ENCODE results near the gene LIMS1. TPM values are rescaled to one million over a fixed set of nuclear protein-coding genes. Genes with fewer than 3 reads are reported as not detected.
"Not testable (repeated sequence)": the region's sequence is repeated elsewhere in the genome, so short reads cannot be mapped to it uniquely, and the experiment has no call there.

LIMS1 gene
- total and polyA plus RNA-seq, 2 experiments from 2014 or later: 28.6 to 36.9 TPM

DNA sequence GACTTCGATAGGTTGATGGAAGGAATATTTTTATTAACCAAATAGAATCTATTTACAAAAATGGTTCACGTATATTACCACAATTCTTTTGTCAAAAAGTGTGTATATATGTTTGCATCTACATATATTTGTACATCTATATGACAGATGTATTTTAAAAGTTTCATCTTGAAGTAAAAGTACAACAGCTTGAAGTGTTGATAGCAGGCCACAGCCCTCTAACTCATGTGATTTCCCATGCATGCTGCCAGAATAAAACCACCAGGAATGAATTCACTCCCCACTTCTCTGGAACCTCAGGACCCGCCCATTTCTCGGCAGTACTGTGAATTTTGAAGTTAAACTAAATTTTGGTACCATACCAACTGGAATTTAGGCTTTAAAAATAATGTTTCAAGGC lies 26.6 kb upstream of the LIMS1 start:
- H3K27me3 Mint-ChIP-seq (ENCODE audit: insufficient read depth, low read depth, poor library complexity); H3K4me1 ChIP-seq (ENCODE audit: insufficient read depth); H3K27me3 ChIP-seq (ENCODE audit: insufficient read depth); H3K27ac Mint-ChIP-seq; H3K9me2 ChIP-seq (ENCODE audit: insufficient read depth); H3F3A ChIP-seq (replicated peaks; ENCODE audit: low read depth); H3K36me3 ChIP-seq (ENCODE audit: insufficient read depth); H3K4me1 Mint-ChIP-seq; H3K27ac ChIP-seq (ENCODE audit: low read depth); H3K4me3 ChIP-seq; DNase-seq (ENCODE audit: low spot score); H3K79me2 ChIP-seq (replicated peaks; ENCODE audit: insufficient read depth); H3K9me3 Mint-ChIP-seq; H4K20me1 ChIP-seq (replicated peaks; ENCODE audit: insufficient read depth); H2AFZ ChIP-seq; H3K4me2 ChIP-seq; ATAC-seq; H3K4me3 Mint-ChIP-seq: not testable (repeated sequence)
- peaks cover 41% of the 10 kb centered on the region for H3K36me3 Mint-ChIP-seq (ENCODE audit: low read depth)

DNA sequence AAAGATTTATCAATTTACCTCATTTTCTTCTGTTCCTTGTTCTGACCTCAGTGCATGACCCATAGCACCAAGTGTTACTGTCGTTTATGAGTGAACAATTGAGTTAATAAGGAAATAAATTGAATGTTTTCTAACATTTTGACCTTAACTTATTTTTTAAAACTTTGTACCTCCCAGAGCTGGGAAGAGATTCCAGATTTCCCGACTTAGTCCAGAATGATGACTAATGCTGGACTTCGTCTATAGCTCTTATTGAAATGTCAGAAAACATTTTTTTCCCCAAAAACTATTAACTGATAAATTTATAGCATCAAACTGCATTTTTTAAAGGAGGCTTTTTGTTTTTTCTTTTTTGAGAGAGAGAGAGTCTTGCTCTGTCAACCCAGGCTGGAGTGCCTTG lies 21.8 kb upstream of the LIMS1 start:
- H3K4me3 Mint-ChIP-seq; H3K9me2 ChIP-seq (ENCODE audit: insufficient read depth); H3F3A ChIP-seq (replicated peaks; ENCODE audit: low read depth); H2AFZ ChIP-seq; DNase-seq (ENCODE audit: low spot score); H4K20me1 ChIP-seq (replicated peaks; ENCODE audit: insufficient read depth); H3K27ac Mint-ChIP-seq; H3K4me2 ChIP-seq; H3K27ac ChIP-seq (ENCODE audit: low read depth); H3K4me3 ChIP-seq; H3K79me2 ChIP-seq (replicated peaks; ENCODE audit: insufficient read depth); H3K9me3 Mint-ChIP-seq; H3K27me3 Mint-ChIP-seq (ENCODE audit: insufficient read depth, low read depth, poor library complexity); H3K4me1 Mint-ChIP-seq; ATAC-seq; H3K36me3 ChIP-seq (ENCODE audit: insufficient read depth); H3K27me3 ChIP-seq (ENCODE audit: insufficient read depth); H3K4me1 ChIP-seq (ENCODE audit: insufficient read depth): not testable (repeated sequence)
- peaks cover 12% of the 10 kb centered on the region; the same call in 2 of the 3 replicates for H3K36me3 Mint-ChIP-seq (ENCODE audit: low read depth)

DNA sequence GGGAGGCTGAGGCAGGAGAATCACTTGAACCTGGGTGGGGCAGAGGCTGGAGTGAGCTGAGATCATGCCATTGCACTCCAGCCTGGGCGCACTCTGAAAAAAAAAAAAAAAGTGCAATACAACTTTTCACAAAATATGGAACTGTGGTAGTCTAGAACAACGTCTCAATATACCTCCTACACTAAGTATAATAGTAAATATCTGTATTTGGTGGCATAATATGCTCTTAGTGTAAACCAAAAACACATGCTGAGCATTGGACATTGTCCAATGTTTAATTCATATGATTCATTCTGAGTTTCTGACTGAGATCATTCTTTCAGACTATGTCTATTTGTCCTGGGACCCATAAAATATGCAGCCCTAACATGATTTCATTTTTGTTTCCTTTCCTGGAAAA lies 19.8 kb upstream of the LIMS1 start:
- not testable (repeated sequence) for H3K27me3 ChIP-seq (ENCODE audit: insufficient read depth); H3K27ac ChIP-seq (ENCODE audit: low read depth); H4K20me1 ChIP-seq (replicated peaks; ENCODE audit: insufficient read depth); DNase-seq (ENCODE audit: low spot score); H3K4me2 ChIP-seq; H3K36me3 ChIP-seq (ENCODE audit: insufficient read depth); H3K4me3 Mint-ChIP-seq; H3F3A ChIP-seq (replicated peaks; ENCODE audit: low read depth); H3K27me3 Mint-ChIP-seq (ENCODE audit: insufficient read depth, low read depth, poor library complexity); H2AFZ ChIP-seq; H3K4me1 Mint-ChIP-seq; ATAC-seq; H3K4me3 ChIP-seq; H3K36me3 Mint-ChIP-seq (ENCODE audit: low read depth); H3K79me2 ChIP-seq (replicated peaks; ENCODE audit: insufficient read depth); H3K27ac Mint-ChIP-seq; H3K9me3 Mint-ChIP-seq; H3K4me1 ChIP-seq (ENCODE audit: insufficient read depth); H3K9me2 ChIP-seq (ENCODE audit: insufficient read depth)

DNA sequence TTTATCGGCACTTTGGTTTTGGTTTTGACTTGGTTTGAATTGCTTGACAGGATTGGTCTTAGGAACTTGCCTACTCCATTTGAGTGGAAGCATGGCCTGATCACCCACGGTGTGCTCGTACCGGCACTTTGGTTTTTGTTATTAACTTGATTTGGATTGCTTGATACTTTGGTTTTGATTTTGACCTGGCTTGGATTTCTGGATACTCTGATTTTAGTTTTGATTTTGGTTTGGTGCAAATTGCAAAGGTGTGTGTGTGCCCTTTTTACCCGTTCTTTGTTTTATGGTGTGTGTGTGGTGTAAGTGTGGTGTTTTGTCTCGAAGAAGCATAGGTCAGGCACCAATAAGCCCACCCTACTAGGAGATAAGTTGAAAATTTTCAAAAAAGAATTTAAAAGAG lies 9.6 kb upstream of the LIMS1 start:
- H3K27ac ChIP-seq (ENCODE audit: low read depth); H2AFZ ChIP-seq; H3F3A ChIP-seq (replicated peaks; ENCODE audit: low read depth); H3K4me2 ChIP-seq; H3K36me3 Mint-ChIP-seq (ENCODE audit: low read depth); H3K27me3 Mint-ChIP-seq (ENCODE audit: insufficient read depth, low read depth, poor library complexity); H4K20me1 ChIP-seq (replicated peaks; ENCODE audit: insufficient read depth); H3K79me2 ChIP-seq (replicated peaks; ENCODE audit: insufficient read depth); H3K36me3 ChIP-seq (ENCODE audit: insufficient read depth); H3K27ac Mint-ChIP-seq; H3K4me3 ChIP-seq; ATAC-seq; H3K9me3 Mint-ChIP-seq; H3K4me1 Mint-ChIP-seq; H3K9me2 ChIP-seq (ENCODE audit: insufficient read depth); H3K4me3 Mint-ChIP-seq; H3K4me1 ChIP-seq (ENCODE audit: insufficient read depth); H3K27me3 ChIP-seq (ENCODE audit: insufficient read depth); DNase-seq (ENCODE audit: low spot score): not testable (repeated sequence)

DNA sequence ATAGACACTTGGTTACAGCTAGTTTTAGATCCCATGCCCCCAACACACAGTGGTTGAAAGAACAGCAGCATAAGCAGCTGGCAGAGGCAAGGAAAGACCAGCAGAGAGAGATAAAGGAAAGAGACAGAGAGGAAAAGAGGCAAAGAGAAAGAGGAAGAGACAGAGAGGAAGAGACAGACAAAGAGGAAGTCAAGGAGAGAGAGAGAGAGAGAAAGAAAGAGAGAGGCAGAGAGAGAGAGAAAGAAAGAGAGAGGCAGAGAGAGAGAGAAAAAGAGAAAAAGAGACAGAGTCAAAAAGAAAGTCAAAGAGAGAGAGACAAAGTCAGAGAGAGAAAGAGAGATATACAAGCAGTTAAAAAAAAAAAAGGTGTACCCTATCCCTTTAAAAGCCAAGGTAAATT lies 9.0 kb upstream of the LIMS1 start:
- not testable (repeated sequence) for H3K4me2 ChIP-seq; H3K4me3 Mint-ChIP-seq; H3K27ac Mint-ChIP-seq; H3K36me3 Mint-ChIP-seq (ENCODE audit: low read depth); H3K9me3 Mint-ChIP-seq; H3K36me3 ChIP-seq (ENCODE audit: insufficient read depth); H3F3A ChIP-seq (replicated peaks; ENCODE audit: low read depth); H3K27ac ChIP-seq (ENCODE audit: low read depth); H3K4me1 ChIP-seq (ENCODE audit: insufficient read depth); H3K27me3 ChIP-seq (ENCODE audit: insufficient read depth); H4K20me1 ChIP-seq (replicated peaks; ENCODE audit: insufficient read depth); H3K9me2 ChIP-seq (ENCODE audit: insufficient read depth); DNase-seq (ENCODE audit: low spot score); ATAC-seq; H2AFZ ChIP-seq; H3K4me3 ChIP-seq; H3K27me3 Mint-ChIP-seq (ENCODE audit: insufficient read depth, low read depth, poor library complexity); H3K79me2 ChIP-seq (replicated peaks; ENCODE audit: insufficient read depth); H3K4me1 Mint-ChIP-seq

Data from GM23338 (cell line).